H1 (cell line): ENCODE data around the gene PCBP2. TPM values are rescaled to one million over a fixed set of nuclear protein-coding genes. Genes with fewer than 3 reads are reported as not detected.

ENCODE experiments used
- E2F6 ChIP-seq: IDR thresholded peaks from 2 replicates; pipeline ENCODE4 v1.6.1; 2012; ENCODE audit warnings: inconsistent platforms
- RXRA ChIP-seq: IDR thresholded peaks from 2 replicates; pipeline ENCODE4 v1.6.1; 2011; ENCODE audit warnings: low read depth, mild to moderate bottlenecking, low read length, moderate library complexity; ENCODE audit not compliant: insufficient read depth
- polyA plus RNA-seq, 7 experiments: library from polyadenylated mRNA; depleted of rRNA in 3 of 7; stranded (reverse) in 5 of 7; unstranded in 2 of 7; fragments of >200 nt in 5 of 7; fragments of 200-250 nt in 2 of 7; gene quantifications; 1 replicate in 5 of 7; 2 replicates in 1 of 7; 4 replicates in 1 of 7; pipeline versions ENCODE4 v1.2.1 to v1.2.3, GENCODE V29; 2011 to 2013; ENCODE audit warnings: missing spikeins in 2 of 7, mixed read lengths in 2 of 7
- total RNA-seq: library from RNA; stranded (reverse); fragmentation: NEBNext Ultra II Directional; extraction: Animal tissue kit (Norgen Biotek cat#: 25700); gene quantifications from 2 replicates; pipeline ENCODE4 v1.2.1, GENCODE V29; 2021

The PCBP2 gene
- total and polyA plus RNA-seq, 2 of the 8 experiments (the other 6 are each of a cell fraction or from before 2014, with no cell fraction given), result 470 to 1,123 TPM

- TF ChIP-seq RXRA (no peak), E2F6 (no peak)
These were observed 53.9 kb downstream of the PCBP2 start (continued) for GRCh38 chr12:53505555-53506449.
